Measurements from ENCODE around the gene CYP21A2.

DNA sequence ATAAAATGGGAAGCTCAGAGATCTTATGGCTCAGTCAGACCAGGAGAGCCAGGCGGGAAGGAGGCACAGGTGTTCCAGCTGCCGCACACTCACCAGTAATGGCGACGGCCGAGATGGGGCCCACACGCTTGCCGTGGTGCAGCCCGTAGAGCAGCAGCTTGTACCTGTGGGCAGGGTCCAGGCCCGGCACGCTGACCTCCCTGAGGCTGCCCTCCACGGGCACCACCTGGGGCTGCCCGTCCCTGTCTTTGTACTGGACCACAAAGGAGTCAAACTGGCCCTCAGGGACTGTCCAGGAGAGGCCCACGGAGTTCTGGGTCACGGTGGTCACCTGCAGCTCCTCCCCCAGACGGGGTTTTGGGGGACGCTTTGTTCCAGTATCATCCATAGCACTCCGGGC, 31.2 kb downstream of the CYP21A2 start:
- TF ChIP-seq, protein P1, sequence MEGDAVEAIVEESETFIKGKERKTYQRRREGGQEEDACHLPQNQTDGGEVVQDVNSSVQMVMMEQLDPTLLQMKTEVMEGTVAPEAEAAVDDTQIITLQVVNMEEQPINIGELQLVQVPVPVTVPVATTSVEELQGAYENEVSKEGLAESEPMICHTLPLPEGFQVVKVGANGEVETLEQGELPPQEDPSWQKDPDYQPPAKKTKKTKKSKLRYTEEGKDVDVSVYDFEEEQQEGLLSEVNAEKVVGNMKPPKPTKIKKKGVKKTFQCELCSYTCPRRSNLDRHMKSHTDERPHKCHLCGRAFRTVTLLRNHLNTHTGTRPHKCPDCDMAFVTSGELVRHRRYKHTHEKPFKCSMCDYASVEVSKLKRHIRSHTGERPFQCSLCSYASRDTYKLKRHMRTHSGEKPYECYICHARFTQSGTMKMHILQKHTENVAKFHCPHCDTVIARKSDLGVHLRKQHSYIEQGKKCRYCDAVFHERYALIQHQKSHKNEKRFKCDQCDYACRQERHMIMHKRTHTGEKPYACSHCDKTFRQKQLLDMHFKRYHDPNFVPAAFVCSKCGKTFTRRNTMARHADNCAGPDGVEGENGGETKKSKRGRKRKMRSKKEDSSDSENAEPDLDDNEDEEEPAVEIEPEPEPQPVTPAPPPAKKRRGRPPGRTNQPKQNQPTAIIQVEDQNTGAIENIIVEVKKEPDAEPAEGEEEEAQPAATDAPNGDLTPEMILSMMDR (IDR thresholded peaks at IDR 0.05): no peak
- TF ChIP-seq POLR2A (IDR thresholded peaks at IDR 0.05) (no peak), POLR2AphosphoS5 (IDR thresholded peaks at IDR 0.05) (no peak)

All from prostate gland (tissue), 2 donors.